ENCODE data around the gene PIK3R3.
A peak's percentile ranks its signal among the peaks of the same experiment; 100 is the strongest.
"Not testable (repeated sequence)": the region's sequence is repeated elsewhere in the genome, so short reads cannot be mapped to it uniquely, and the experiment has no call there.

PIK3R3 gene

GRCh38 chr1:46099215-46099614 lies 33.2 kb downstream of the PIK3R3 start:
- no peak for DNase-seq

GRCh38 chr1:46098027-46098712 lies 34.3 kb downstream of the PIK3R3 start:
- DNase-seq = peak; percentile 7

GRCh38 chr1:46097149-46097472 lies 35.3 kb downstream of the PIK3R3 start:
- DNase-seq = no peak

- no peak for DNase-seq
Measured at GRCh38 chr1:46096269-46097148, 35.9 kb downstream of the PIK3R3 start.

- not testable (repeated sequence) for DNase-seq
Measured at GRCh38 chr1:46095110-46095509, 37.3 kb downstream of the PIK3R3 start.

GRCh38 chr1:46094471-46095005 lies 37.9 kb downstream of the PIK3R3 start:
- no peak for DNase-seq

- not testable (repeated sequence) for DNase-seq
Measured at GRCh38 chr1:46093832-46094231, 38.6 kb downstream of the PIK3R3 start.

GRCh38 chr1:46087891-46088290 lies 44.5 kb downstream of the PIK3R3 start:
- peak; percentile 21 for DNase-seq

GRCh38 chr1:46086576-46086975 lies 45.9 kb downstream of the PIK3R3 start:
- no peak for DNase-seq

GRCh38 chr1:46084553-46085451 lies 47.6 kb downstream of the PIK3R3 start:
- DNase-seq = peak; percentile 32

- DNase-seq = no peak
Measured at GRCh38 chr1:46083579-46083978, 48.9 kb downstream of the PIK3R3 start.

GRCh38 chr1:46081619-46082018 lies 50.8 kb downstream of the PIK3R3 start:
- DNase-seq = no peak

- DNase-seq = no peak
Measured at GRCh38 chr1:46081206-46081605, 51.2 kb downstream of the PIK3R3 start.

GRCh38 chr1:46080257-46080656 lies 52.2 kb downstream of the PIK3R3 start:
- DNase-seq = no peak

GRCh38 chr1:46077644-46078043 lies 54.8 kb downstream of the PIK3R3 start:
- DNase-seq = no peak

- DNase-seq = no peak
Measured at GRCh38 chr1:46076343-46076742, 56.1 kb downstream of the PIK3R3 start.

- DNase-seq = no peak
Measured at GRCh38 chr1:46072975-46073374, 59.5 kb downstream of the PIK3R3 start.

- no peak for DNase-seq
Measured at GRCh38 chr1:46070164-46070814, 62.1 kb downstream of the PIK3R3 start.

- no peak for DNase-seq
Measured at GRCh38 chr1:46068525-46068924, 63.9 kb downstream of the PIK3R3 start.

- no peak for DNase-seq
Measured at GRCh38 chr1:46067652-46068051, 64.8 kb downstream of the PIK3R3 start.

- DNase-seq = no peak
Measured at GRCh38 chr1:46065405-46065804, 67.0 kb downstream of the PIK3R3 start.

- no peak for DNase-seq
Measured at GRCh38 chr1:46064708-46065107, 67.7 kb downstream of the PIK3R3 start.
